Stimulated activated CD8-positive, alpha-beta memory T cell treated with anti-CD3 and anti-CD28 coated beads, Interleukin-15, amount 100 ng/mL, for 48 hours (primary cell): ENCODE results near the gene GCAT.

Source experiments
- DNase-seq, 2 donors: peaks; one replicate each; pipeline ENCODE4 v3.0.0-alpha.2; 2020; ENCODE audit warnings: low read depth in 2 of 2

GCAT gene

GRCh38 chr22:37842015-37842793 lies 34.5 kb downstream of the GCAT start:
- no peak for DNase-seq

- peak; percentile 22 to 44 for DNase-seq
Measured at GRCh38 chr22:37843741-37844089, 36.0 kb downstream of the GCAT start.

- DNase-seq: no peak
Measured at GRCh38 chr22:37844904-37845329, 37.2 kb downstream of the GCAT start.

GRCh38 chr22:37846433-37846832 lies 38.7 kb downstream of the GCAT start:
- DNase-seq: no peak

- DNase-seq: no peak
Measured at GRCh38 chr22:37848587-37849088, 40.9 kb downstream of the GCAT start.

GRCh38 chr22:37849089-37849751 lies 41.5 kb downstream of the GCAT start, which contains the start of gene EIF3L:
Gene EIF3L (plus strand): TSS chr22:37849419. CDS start chr22:37849450, 31 bp downstream.
- DNase-seq: peak; percentile 85 to 88

- no peak for DNase-seq
Measured at GRCh38 chr22:37850801-37851200, 43.1 kb downstream of the GCAT start.

GRCh38 chr22:37852418-37852817 lies 44.7 kb downstream of the GCAT start:
- DNase-seq: no peak

- DNase-seq: no peak
Measured at GRCh38 chr22:37854946-37855345, 47.2 kb downstream of the GCAT start.

GRCh38 chr22:37855462-37855861 lies 47.7 kb downstream of the GCAT start:
- DNase-seq: no peak

- no peak for DNase-seq
Measured at GRCh38 chr22:37860796-37861421, 53.2 kb downstream of the GCAT start.

- no peak for DNase-seq
Measured at GRCh38 chr22:37862570-37863325, 55.0 kb downstream of the GCAT start.

- DNase-seq: no peak
Measured at GRCh38 chr22:37865510-37865909, 57.8 kb downstream of the GCAT start.
